ENCODE results near the gene NISCH.
A peak's percentile ranks its signal among the peaks of the same experiment; 100 is the strongest.
"Not testable (repeated sequence)": the region's sequence is repeated elsewhere in the genome, so short reads cannot be mapped to it uniquely, and the experiment has no call there.

NISCH gene

DNA sequence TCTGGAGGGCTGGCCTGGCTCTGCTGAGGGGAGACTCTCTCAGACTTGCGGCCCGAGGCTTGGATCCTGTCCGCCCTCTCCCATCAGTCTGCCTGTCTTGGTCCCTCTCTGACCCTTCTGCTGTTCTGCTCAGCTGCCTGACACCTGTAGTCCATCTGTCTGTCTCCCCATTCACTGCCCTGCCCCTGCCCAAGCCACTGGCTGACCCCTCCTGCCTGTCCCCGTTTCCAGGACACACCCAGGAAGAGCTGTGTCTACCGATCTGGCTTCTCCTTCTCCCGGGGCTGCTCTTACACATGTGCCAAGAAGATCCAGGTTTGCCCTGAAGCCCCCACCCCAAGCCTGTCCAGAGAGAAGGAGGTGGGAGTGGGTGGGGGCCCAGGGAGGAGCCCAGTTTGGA, 59.8 kb downstream of the NISCH start:
- no peak for DNase-seq (ENCODE audit: low spot score)

DNA sequence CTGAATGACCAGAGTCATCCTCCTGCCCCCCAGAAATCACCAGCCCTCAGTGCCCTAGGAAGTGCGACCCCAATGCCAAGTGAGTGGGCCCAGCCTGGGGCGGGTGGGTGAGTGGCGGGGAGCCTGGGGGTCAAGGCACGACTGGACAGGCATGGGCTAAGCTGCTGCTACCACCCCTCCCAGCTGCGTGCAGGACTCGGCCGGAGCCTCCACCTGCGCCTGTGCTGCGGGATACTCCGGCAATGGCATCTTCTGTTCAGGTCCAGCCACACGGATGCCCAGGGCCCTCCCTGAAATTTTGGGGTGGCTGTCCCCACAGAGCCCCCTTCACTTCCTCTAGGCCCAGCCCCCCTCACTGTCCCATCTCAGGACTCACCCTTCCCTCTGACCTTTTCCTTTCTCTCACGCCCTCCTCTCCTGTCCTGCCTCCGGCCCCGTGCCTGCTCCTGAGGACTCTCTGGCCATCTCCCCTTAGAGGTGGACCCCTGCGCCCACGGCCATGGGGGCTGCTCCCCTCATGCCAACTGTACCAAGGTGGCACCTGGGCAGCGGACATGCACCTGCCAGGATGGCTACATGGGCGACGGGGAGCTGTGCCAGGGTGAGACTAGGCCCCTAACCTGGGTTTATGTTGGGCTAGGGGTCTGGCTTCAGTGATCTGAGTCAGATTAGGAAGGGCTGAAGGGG, 61.2 kb downstream of the NISCH start:
- DNase-seq (ENCODE audit: low spot score), result no peak

DNA sequence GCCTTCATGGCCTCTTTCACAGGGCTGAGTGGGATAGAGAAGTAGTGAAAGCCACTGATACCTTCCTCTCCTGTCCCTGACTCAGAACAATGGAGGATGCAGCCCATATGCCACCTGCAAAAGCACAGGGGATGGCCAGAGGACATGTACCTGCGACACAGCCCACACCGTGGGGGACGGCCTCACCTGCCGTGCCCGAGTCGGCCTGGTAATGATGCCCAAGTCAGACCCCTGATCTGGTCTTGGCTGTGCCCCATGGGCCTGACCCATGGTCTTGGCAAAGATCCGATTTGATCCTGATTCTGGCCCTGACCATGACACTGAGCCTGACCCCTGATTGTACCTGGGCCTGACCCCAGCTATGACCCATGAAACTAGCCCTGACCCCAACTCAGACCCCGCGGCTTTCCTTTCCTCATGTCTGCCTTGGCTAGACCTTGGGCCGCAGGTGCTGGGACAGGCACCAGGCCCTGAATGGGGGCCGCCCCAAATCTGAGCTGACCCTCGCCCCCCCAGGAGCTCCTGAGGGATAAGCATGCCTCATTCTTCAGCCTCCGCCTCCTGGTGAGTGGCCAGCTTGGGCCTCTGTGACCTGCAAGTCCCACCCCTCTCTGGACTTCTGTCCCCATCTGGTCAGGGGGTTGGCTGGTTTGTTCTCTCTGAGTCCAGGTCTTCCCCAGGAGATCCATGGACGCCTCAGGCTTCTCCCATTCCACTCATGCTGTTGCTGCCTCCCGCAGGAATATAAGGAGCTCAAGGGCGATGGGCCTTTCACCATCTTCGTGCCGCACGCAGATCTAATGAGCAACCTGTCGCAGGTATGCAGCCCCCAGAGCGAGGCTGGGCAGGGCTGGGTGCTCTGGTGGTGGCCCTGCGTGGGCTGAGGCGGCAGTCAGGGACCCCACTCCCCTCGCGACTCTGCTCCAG, 62.7 kb downstream of the NISCH start:
- no peak for DNase-seq (ENCODE audit: low spot score)

DNA sequence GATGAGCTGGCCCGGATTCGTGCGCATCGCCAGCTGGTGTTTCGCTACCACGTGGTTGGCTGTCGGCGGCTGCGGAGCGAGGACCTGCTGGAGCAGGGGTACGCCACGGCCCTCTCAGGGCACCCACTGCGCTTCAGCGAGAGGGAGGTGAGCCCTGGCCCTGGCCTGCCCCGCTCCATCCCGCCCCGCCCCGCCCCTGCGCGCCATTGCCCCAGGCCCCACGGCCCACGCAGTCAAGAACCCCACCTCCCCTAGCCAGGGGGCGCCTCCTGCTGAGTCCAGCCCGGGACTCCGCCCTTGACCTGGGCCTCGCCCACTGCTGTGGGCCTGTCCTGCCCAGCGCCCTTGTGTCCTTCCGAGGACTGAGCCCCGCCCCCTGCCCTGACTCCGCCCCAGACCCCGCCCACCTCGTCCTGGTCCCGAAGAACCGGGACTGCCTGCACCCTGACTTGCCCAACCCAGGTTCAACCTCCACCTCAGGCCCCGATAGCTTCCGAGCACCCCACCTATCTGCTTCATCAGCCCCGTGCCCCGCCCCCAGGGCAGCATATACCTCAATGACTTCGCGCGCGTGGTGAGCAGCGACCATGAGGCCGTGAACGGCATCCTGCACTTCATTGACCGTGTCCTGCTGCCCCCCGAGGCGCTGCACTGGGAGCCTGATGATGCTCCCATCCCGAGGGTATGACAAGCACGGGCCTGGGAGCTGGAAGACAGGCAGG, 63.5 kb downstream of the NISCH start:
- no peak for DNase-seq (ENCODE audit: low spot score)

DNA sequence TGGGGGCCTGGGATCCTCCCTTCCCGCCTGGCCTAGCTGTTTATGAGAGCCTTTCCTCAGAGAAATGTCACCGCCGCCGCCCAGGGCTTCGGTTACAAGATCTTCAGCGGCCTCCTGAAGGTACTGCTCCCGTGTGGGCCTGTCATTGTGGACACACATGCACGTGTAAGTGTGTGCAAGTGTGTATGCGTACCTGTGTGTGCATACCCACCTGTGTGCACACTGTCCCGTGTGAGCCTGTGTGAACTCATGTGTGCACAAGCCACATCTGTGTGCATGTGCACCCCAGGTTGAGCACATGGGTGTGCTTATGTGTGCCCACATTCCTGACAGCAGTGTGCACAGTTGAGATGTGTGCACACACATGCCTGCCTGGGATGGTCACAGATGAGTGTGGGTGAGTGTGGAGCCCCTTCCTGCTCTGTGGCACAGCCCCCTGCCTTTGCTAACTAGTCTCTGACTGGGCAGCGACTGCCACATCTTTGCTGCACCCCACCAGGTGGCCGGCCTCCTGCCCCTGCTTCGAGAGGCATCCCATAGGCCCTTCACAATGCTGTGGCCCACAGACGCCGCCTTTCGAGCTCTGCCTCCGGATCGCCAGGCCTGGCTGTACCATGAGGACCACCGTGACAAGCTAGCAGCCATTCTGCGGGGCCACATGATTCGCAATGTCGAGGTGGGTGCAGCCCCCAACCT, 64.2 kb downstream of the NISCH start:
- DNase-seq (ENCODE audit: low spot score), result no peak

DNA sequence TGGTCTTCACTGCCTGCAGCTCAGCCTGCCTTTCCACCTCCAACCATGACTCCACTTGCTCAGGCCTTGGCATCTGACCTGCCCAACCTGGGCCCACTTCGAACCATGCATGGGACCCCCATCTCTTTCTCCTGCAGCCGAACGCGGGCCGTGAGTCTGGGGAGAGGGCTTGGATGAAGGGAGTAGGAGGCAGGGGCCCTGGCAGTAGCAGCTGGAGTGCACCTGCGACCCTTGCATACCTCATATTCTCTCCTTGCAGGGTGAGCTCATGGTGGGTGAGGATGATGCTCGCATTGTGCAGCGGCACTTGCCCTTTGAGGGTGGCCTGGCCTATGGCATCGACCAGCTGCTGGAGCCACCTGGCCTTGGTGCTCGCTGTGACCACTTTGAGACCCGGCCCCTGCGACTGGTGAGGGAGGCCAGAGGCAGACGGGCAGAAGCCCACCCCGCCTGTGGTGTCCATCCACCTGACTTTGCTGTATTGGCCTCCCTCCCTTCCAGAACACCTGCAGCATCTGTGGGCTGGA, 64.8 kb downstream of the NISCH start:
- DNase-seq (ENCODE audit: low spot score), result no peak

DNA sequence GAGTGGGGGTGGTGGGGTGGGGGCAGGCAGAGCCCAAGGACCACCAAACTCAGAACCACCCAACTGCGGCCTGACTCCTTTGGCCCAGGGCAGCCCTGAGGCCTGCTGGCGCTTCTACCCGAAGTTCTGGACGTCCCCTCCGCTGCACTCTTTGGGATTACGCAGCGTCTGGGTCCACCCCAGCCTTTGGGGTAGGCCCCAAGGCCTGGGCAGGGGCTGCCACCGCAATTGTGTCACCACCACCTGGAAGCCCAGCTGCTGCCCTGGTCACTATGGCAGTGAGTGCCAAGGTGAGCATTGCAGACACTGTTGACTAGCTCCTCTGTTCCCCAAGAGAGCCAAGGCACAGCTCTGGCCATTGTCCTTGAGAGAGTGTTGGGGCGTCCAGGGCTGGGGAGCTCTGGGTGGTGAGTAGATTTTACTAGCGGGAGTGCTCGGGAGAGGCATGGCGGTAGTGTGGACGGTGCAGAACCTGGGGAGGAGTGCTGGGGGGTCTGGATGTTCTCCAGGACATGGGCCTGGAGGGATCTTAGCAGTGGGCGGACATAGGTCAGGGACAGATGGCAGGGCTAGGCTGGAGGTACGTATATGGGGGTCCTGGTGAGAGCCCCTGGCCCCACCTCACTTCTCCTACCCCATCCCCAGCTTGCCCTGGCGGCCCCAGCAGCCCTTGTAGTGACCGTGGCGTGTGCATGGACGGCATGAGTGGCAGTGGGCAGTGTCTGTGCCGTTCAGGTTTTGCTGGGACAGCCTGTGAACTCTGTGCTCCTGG, 65.5 kb downstream of the NISCH start:
- DNase-seq (ENCODE audit: low spot score), result no peak

DNA sequence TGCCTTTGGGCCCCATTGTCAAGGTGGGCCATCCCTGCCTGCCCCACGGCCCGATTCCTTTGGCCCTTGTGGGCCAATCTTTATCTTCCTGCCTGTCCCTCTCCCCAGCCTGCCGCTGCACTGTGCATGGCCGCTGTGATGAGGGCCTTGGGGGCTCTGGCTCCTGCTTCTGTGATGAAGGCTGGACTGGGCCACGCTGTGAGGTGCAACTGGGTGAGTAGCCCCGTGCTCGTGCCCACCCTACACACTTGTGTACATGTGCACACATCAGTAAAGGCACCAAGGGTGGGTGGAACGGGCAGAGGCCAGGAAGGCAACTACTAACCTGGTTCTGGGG, 66.1 kb downstream of the NISCH start:
- DNase-seq (ENCODE audit: low spot score), result no peak

DNA sequence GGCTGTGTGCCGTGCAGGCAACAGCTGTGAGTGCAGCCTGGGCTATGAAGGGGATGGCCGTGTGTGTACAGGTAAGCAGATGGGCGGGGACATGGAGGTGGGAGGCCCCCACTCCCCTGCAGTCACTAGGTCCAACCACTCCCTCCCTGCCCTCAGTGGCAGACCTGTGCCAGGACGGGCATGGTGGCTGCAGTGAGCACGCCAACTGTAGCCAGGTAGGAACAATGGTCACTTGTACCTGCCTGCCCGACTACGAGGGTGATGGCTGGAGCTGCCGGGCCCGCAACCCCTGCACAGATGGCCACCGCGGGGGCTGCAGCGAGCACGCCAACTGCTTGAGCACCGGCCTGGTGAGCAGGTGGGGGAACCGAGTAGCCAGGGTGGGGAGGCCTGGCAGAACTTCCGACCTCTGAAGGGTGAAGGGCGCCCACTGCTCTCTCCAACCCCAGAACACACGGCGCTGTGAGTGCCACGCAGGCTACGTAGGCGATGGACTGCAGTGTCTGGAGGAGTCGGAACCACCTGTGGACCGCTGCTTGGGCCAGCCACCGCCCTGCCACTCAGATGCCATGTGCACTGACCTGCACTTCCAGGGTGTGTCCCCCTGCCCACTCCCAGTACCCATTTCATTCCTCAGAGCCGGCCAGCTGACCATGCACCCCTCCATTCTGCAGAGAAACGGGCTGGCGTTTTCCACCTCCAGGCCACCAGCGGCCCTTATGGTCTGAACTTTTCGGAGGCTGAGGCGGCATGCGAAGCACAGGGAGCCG, 66.7 kb downstream of the NISCH start:
- DNase-seq (ENCODE audit: low spot score), result peak; percentile 54

DNA sequence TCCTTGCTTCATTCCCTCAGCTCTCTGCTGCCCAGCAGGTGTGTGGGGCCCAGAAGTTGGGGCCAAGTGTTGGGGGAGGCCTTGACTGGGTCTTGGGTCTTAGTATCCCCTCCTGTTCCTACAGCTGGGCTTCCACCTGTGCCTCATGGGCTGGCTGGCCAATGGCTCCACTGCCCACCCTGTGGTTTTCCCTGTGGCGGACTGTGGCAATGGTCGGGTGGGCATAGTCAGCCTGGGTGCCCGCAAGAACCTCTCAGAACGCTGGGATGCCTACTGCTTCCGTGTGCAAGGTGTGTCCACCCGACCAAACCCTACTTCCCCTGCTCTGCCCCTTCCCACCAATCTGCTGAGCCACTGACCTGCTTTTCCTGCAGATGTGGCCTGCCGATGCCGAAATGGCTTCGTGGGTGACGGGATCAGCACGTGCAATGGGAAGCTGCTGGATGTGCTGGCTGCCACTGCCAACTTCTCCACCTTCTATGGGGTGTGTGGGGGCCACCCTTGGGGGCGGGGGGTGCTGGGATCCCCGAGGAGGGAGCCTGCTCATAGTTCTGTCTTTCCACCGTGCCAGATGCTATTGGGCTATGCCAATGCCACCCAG, 67.3 kb downstream of the NISCH start:
- no peak for DNase-seq (ENCODE audit: low spot score)

DNA sequence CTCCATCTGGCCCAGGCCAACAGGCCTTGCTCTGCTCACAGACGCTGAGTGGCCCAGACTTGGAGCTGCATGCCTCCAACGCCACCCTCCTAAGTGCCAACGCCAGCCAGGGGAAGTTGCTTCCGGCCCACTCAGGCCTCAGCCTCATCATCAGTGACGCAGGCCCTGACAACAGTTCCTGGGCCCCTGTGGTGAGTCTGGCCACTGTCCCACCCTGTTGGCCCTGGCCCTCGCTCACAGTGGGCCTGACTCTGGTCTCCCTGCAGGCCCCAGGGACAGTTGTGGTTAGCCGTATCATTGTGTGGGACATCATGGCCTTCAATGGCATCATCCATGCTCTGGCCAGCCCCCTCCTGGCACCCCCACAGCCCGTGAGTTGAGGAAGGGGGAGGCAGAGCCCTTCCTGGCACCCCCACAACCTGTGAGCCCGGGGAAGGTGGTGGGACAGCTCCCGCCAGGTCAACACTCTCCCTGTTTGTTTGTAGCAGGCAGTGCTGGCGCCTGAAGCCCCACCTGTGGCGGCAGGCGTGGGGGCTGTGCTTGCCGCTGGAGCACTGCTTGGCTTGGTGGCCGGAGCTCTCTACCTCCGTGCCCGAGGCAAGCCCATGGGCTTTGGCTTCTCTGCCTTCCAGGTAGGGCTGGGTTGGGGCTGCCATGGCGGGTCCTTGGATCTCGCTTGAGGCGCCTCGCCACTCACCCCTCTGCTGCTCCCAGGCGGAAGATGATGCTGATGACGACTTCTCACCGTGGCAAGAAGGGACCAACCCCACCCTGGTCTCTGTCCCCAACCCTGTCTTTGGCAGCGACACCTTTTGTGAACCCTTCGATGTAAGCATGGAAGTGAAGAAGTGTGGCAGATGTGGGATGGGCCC, 68.2 kb downstream of the NISCH start:
- DNase-seq (ENCODE audit: low spot score), result no peak

DNA sequence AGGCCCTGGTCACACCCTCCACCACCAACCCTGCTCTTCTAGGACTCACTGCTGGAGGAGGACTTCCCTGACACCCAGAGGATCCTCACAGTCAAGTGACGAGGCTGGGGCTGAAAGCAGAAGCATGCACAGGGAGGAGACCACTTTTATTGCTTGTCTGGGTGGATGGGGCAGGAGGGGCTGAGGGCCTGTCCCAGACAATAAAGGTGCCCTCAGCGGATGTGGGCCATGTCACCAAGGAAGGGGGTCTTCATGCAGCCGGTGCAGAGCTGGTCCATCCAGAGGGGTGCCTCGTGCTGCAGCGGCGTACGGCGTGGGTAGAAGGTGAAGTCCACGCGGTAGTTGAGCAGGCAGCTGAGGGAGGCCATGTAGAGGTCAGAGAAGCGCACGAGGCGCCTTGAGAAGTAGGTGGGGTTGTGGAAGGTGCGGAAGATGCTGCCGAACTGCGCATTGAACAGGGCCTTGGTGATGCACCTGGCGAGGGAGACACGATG, 68.9 kb downstream of the NISCH start:
- no peak for DNase-seq (ENCODE audit: low spot score)

DNA sequence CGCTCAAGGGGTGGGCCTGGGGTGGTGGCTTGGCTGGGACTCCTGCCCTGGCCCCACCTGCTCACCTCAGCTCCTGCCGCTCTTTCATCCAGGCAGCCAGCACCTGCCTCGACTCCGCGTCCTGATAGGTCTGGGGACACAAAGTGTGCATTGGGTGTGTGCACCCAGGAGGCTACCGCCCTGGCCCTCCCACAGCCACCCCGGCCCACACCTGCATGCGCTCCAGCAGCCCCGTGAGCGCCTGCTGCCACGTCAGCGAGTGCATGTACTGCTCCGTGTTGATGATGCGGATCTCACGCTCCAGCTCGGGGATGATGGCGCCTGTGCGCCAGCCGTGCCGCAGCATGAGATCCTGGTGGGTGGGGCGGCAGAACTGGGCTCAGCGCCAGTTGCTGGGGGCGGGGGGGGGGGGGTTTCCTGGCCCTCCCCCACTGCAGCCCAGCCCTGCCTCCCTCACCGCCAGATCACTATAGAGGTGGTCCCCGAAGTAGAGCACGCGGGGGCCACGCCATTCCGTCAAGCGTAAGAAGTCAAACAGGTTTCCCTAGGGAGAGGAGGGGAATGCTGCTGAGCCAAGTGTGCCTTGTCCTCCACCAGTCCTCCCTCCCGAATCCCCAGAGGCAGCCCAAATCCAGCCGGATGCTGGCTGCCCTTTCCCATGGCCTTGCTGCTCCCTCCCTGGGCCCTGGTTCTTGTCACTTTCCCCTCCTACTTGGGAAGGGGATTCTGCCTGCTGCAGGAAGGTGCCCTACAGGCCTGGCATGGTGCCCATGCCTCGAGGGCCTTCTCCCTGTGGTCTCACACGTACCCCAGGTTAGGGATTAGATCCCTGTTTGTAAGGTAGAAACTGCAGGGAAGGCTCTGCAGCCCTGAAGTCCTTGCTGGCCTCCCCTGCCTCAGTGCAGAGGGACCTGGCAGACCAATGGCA, 69.6 kb downstream of the NISCH start:
- no peak for DNase-seq (ENCODE audit: low spot score)

DNA sequence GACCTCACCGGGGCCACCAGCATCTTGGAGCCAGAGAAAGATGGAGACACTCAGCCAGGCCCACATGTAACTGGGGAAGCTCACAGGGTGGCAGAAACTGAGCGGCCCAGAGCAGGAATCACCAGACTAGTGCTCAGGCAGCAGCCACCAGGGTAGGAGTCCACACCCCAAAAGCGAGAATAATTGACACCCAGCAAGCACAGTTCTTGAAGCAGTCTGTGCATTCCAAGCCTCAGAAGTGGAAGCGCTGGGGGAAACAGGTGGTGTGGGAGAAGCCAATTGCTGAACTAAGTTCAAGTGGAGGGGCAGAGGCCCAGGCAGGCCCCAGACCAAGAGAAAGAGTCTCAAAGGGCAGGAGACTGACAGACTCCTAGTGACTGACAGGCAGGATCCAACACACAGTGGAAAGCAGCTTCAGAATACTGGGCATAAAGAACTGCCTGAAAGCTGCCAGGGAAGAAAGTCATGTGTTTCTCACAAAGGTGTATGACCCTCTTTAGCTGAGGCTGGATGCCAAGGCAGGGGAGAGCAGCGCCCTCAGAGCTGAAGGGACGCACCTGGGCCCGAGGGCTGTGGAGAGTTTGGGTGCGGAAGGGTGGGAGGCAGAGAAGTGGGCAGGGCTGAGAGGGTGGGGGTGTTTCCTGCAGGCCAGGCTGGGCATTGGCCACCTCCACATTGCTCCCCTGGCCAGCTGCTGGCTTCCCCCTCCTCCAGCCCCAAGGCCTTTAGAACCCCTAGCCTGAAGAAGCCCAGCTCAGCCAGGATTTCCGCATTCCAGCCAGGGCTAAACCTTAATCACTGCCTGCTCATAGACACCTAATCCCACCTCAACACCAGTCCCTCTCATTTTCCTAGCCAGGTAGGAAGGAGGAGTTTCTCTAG, 70.5 kb downstream of the NISCH start:
- DNase-seq (ENCODE audit: low spot score), result no peak

DNA sequence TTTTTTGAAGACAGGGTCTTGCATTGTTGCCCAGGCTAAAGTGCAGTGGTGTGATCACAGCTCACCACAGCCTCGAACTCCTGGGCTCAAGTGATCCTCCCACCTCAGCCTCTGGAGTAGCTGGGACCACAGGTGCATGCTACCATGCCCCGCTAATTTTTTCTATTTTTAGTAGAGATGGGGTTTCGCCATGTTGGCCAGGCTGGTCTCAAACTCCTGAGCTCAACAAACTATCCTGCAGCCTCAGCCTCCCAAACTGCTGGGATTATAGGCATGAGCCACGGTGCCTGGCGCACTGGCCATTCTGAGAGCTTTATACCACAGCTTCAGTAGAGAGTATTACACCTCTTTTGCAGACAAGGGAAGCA, 71.3 kb downstream of the NISCH start:
- not testable (repeated sequence) for DNase-seq (ENCODE audit: low spot score)

DNA sequence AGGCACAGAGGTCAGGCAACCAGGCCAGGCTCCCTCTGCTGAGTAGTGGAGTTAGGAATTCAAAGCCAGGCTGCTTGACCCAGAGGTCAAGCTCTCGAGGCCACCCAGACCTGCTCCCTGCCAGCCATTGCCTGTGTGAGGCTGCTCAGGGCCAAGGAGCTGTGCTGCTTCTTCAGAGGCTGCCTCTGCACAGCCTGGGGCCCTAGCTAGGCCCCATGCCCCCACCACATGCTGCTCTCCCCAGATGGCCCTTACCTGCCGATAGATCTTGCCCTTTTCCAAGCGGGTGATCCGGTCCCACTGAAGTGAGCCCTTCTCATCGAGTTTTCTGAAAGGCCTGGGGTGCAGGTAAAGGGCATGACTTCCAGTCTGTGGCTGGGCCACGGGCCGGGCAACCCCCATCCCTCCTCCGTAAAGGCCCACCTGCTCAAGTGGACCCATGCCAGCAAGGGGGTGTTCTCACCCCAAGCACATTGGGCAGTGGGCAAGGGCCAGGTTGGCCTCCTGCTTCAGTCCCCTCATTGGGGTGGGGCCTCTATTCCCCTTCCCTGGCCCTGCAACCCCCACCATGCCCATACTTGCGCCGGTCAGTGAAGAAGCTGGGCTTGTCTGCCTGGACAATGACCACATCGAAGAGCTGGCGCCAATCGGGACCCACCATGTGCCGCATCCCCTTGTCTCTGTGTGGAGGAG, 71.8 kb downstream of the NISCH start:
- DNase-seq (ENCODE audit: low spot score), result no peak

Measured in cerebellar cortex (tissue), 1 donor.